ENCODE results near the gene PXDC1. TPM values are rescaled to one million over a fixed set of nuclear protein-coding genes. Genes with fewer than 3 reads are reported as not detected.
"Not testable (repeated sequence)": the region's sequence is repeated elsewhere in the genome, so short reads cannot be mapped to it uniquely, and the experiment has no call there.

Gene PXDC1
- polyA plus RNA-seq, 4 donors: 21.6 to 97.5 (median 63.4) TPM

GRCh38 chr6:3754776-3755175, 3.3 kb upstream of the PXDC1 start:
- H3K9me3 ChIP-seq (ENCODE audit: control insufficient read depth in 2 of 2, insufficient read depth in 1 of 2, low read depth in 1 of 2, low read length in 1 of 2): no peaks in the 10 kb centered on the region
- 67 to 75% (median 72%) methylated on average over 3 of the region's 3 CpGs for WGBS, 3 donors
- no peak overlapping the region for H3K27ac ChIP-seq (ENCODE audit: low read depth in 1 of 3, low read length in 2 of 3)
- peaks cover 0 to 11% (median 0%) of the 10 kb centered on the region in 3 donors for H3K4me1 ChIP-seq (ENCODE audit: control insufficient read depth in 3 of 3, insufficient read depth in 2 of 3, low read depth in 1 of 3, low read length in 2 of 3)
- DNase-seq (no peak), FAIRE-seq (no peak)
- no peaks in the 10 kb centered on the region for H3K36me3 ChIP-seq (ENCODE audit: control insufficient read depth in 3 of 3, insufficient read depth in 2 of 3, low read depth in 1 of 3, low read length in 3 of 3)
- H3K27me3 ChIP-seq (ENCODE audit: control insufficient read depth in 3 of 3, insufficient read depth in 3 of 3, low read length in 3 of 3): no peaks in the 10 kb centered on the region
- H3K4me3 ChIP-seq (ENCODE audit: low read depth in 1 of 3, low read length in 3 of 3): no peak overlapping the region

DNA sequence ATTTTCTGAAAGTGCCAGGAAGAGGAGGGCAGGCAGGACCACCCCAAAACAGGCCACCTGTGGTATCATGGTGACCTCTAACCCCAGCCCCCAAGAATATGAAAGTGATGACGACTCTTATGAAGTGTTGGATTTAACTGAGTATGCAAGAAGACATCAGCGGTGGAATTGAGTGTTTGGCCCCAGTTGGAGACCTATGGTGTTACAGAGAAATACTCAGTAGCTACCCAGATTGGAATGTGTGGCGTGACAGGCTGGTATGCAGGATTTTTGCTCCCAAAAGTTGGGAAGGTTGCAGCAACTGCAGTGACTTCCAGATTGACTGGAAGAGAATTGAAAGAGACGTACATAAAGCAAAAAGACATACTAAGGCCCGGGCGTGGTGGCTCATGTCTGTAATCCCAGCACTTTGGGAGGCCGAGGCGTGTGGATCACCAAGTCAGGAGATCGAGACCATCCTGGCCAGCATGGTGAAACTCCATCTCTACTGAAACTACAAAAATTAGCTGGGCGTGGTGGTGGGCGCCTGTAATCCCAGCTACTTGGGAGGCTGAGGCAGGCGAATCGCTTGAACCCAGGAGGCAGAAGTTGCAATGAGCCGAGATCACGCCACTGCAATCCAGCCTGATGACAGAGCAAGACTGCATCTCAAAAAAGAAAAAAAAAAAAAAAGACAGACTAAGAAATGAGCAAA, 2.7 kb upstream of the PXDC1 start:
- H3K9me3 ChIP-seq (ENCODE audit: control insufficient read depth in 2 of 2, insufficient read depth in 1 of 2, low read depth in 1 of 2, low read length in 1 of 2); FAIRE-seq; H3K27me3 ChIP-seq (ENCODE audit: control insufficient read depth in 3 of 3, insufficient read depth in 3 of 3, low read length in 3 of 3); H3K4me3 ChIP-seq (ENCODE audit: low read depth in 1 of 3, low read length in 3 of 3); H3K36me3 ChIP-seq (ENCODE audit: control insufficient read depth in 3 of 3, insufficient read depth in 2 of 3, low read depth in 1 of 3, low read length in 3 of 3); DNase-seq: not testable (repeated sequence)
- WGBS, 3 donors: 91 to 95% (median 95%) methylated on average over 15 of the region's 15 CpGs
- peak overlapping the region in 1 of 3 donors; percentile 96 for H3K27ac ChIP-seq (ENCODE audit: low read depth in 1 of 3, low read length in 2 of 3)
- peaks cover 0 to 17% (median 0%) of the 10 kb centered on the region in 3 donors for H3K4me1 ChIP-seq (ENCODE audit: control insufficient read depth in 3 of 3, insufficient read depth in 2 of 3, low read depth in 1 of 3, low read length in 2 of 3)

DNA sequence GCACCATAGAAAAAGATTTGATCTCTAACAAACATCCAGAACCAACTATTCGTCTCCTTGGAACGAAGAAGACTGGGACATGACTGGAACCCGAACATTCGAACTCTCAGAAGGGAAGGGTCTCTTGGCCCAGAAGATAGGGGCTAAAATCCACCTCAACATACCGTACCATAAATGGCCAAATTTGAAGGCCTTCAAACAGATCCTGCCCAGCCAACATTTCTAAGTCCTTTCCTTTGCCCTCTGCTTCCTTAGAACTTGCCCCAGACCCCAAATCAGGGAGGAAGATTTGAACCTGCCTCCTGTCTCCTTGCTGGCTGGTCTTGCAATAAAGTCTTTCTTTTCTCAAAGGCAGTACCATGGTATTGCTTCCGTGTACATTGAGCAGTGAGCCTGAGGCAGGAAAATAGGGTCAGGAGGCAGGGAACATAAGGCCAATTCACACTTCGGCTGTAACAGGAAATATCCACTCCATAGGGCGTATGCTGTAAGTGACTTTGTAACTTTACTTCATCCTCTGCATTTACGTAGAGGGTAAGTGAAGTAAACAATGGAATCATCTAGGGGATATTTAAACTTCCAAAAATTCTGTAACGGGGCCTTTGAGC, 1.8 kb upstream of the PXDC1 start:
- Histone ChIP-seq H3K9me3 (ENCODE audit: control insufficient read depth in 2 of 2, insufficient read depth in 1 of 2, low read depth in 1 of 2, low read length in 1 of 2) (no peaks in the 10 kb centered on the region), H3K4me3 (ENCODE audit: low read depth in 1 of 3, low read length in 3 of 3) (no peak overlapping the region), H3K27me3 (ENCODE audit: control insufficient read depth in 3 of 3, insufficient read depth in 3 of 3, low read length in 3 of 3) (no peaks in the 10 kb centered on the region), H3K36me3 (ENCODE audit: control insufficient read depth in 3 of 3, insufficient read depth in 2 of 3, low read depth in 1 of 3, low read length in 3 of 3) (peaks cover 0 to 3% (median 0%) of the 10 kb centered on the region in 3 donors), H3K27ac (ENCODE audit: low read depth in 1 of 3, low read length in 2 of 3) (peak overlapping the region in 2 of 3 donors; percentile 22 to 96), H3K4me1 (ENCODE audit: control insufficient read depth in 3 of 3, insufficient read depth in 2 of 3, low read depth in 1 of 3, low read length in 2 of 3) (peaks cover 0 to 26% (median 0%) of the 10 kb centered on the region in 3 donors)
- DNase-seq: peak in 1 of 2 donors; percentile 16
- WGBS, 3 donors: 75 to 85% (median 82%) methylated on average over 10 of the region's 10 CpGs
- no peak for FAIRE-seq

GRCh38 chr6:3752531-3753227, 1.2 kb upstream of the PXDC1 start:
- Histone ChIP-seq H3K27me3 (ENCODE audit: control insufficient read depth in 3 of 3, insufficient read depth in 3 of 3, low read length in 3 of 3) (no peaks in the 10 kb centered on the region), H3K36me3 (ENCODE audit: control insufficient read depth in 3 of 3, insufficient read depth in 2 of 3, low read depth in 1 of 3, low read length in 3 of 3) (peaks cover 0 to 3% (median 0%) of the 10 kb centered on the region in 3 donors), H3K27ac (ENCODE audit: low read depth in 1 of 3, low read length in 2 of 3) (peak overlapping the region in 2 of 3 donors; percentile 96), H3K9me3 (ENCODE audit: control insufficient read depth in 2 of 2, insufficient read depth in 1 of 2, low read depth in 1 of 2, low read length in 1 of 2) (no peaks in the 10 kb centered on the region), H3K4me1 (ENCODE audit: control insufficient read depth in 3 of 3, insufficient read depth in 2 of 3, low read depth in 1 of 3, low read length in 2 of 3) (peaks cover 0 to 30% (median 0%) of the 10 kb centered on the region in 3 donors), H3K4me3 (ENCODE audit: low read depth in 1 of 3, low read length in 3 of 3) (peak overlapping the region; percentile 72 to 81 (median 72))
- DNase-seq (no peak), FAIRE-seq (no peak)
- WGBS, 3 donors: 33 to 52% (median 52%) methylated on average over 18 to 22 of the region's 22 CpGs

GRCh38 chr6:3751730-3752530, 417 bp upstream of the PXDC1 start:
- FAIRE-seq: no peak
- 1 to 8% (median 4%) methylated on average over 45 to 104 of the region's 104 CpGs for whole genome bisulfite sequencing, 3 donors
- peaks cover 0 to 36% (median 0%) of the 10 kb centered on the region in 3 donors for H3K4me1 ChIP-seq (ENCODE audit: control insufficient read depth in 3 of 3, insufficient read depth in 2 of 3, low read depth in 1 of 3, low read length in 2 of 3)
- DNase-seq: peak; percentile 65 to 95
- peak overlapping the region; percentile 72 to 81 (median 72) for H3K4me3 ChIP-seq (ENCODE audit: low read depth in 1 of 3, low read length in 3 of 3)
- no peaks in the 10 kb centered on the region for H3K27me3 ChIP-seq (ENCODE audit: control insufficient read depth in 3 of 3, insufficient read depth in 3 of 3, low read length in 3 of 3)
- no peaks in the 10 kb centered on the region for H3K9me3 ChIP-seq (ENCODE audit: control insufficient read depth in 2 of 2, insufficient read depth in 1 of 2, low read depth in 1 of 2, low read length in 1 of 2)
- peak overlapping the region; percentile 93 to 96 (median 96) for H3K27ac ChIP-seq (ENCODE audit: low read depth in 1 of 3, low read length in 2 of 3)
- peaks cover 0 to 9% (median 0%) of the 10 kb centered on the region in 3 donors for H3K36me3 ChIP-seq (ENCODE audit: control insufficient read depth in 3 of 3, insufficient read depth in 2 of 3, low read depth in 1 of 3, low read length in 3 of 3)

DNA sequence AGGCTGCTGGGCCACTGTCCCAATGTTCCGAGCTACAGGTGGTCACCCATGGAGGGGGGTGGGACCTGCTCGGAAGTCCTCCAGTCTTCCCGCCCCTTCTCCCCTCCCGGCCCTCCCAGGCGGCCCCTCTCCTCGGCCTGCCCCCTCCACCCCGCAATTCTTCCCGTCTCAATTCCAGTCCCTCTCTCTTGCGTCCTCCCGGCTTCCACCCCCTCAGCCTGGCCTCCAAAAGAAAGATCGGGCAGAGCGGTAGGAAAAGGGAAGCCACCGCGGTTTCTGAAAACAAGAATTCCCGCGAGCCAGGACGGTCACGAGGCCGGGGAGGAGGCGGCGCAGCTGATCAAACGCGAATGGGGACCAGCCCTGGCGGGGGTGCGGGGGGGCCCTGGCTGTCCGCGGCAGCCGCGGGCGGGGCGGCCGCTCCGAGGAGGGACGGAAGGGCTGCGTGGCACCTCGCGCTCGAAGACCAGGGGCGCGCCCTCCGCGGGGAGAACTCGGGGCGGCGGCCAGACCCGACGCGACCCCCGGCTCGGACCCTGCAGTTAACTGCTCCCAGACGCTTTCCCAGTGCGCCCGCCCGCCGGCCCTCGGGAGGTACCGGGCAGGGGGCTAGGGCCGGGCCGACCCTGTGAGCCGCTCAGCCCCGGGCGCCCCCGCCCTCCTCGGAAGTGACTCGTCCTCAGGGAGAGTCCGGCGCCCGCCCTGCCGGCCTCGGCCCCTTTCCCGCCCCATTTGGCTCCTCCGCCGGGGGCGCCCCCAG, 1.0 kb downstream of the PXDC1 start:
- Histone ChIP-seq H3K36me3 (ENCODE audit: control insufficient read depth in 3 of 3, insufficient read depth in 2 of 3, low read depth in 1 of 3, low read length in 3 of 3) (peaks cover 0 to 24% (median 0%) of the 10 kb centered on the region in 3 donors), H3K9me3 (ENCODE audit: control insufficient read depth in 2 of 2, insufficient read depth in 1 of 2, low read depth in 1 of 2, low read length in 1 of 2) (no peaks in the 10 kb centered on the region), H3K27me3 (ENCODE audit: control insufficient read depth in 3 of 3, insufficient read depth in 3 of 3, low read length in 3 of 3) (no peaks in the 10 kb centered on the region), H3K4me1 (ENCODE audit: control insufficient read depth in 3 of 3, insufficient read depth in 2 of 3, low read depth in 1 of 3, low read length in 2 of 3) (peaks cover 0 to 50% (median 2%) of the 10 kb centered on the region in 3 donors), H3K27ac (ENCODE audit: low read depth in 1 of 3, low read length in 2 of 3) (peak overlapping the region; percentile 93 to 96 (median 96)), H3K4me3 (ENCODE audit: low read depth in 1 of 3, low read length in 3 of 3) (peak overlapping the region; percentile 72 to 81 (median 72))
- 1 to 2% (median 2%) methylated on average over 43 to 74 of the region's 74 CpGs for WGBS, 3 donors
- no peak for FAIRE-seq
- peak; percentile 60 to 92 for DNase-seq

DNA sequence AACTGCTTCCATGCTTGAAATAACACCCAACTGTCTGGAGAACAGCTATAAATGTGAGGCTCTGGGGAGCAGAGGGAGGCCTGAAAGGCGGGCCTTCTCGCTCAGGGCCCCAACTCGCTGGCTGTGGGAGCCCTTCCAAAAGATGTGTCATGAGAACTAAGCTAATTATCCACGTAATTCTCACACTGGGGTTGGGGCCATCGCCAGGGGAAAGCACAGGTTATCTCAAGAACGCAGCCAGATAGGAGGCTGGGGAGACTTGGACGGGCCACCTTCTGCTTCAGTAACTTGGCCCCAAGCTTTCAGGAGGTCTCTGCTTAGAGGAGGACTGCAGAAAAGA, 1.6 kb downstream of the PXDC1 start:
- DNase-seq (peak; percentile 57 to 85), FAIRE-seq (no peak)
- peaks cover 0 to 50% (median 2%) of the 10 kb centered on the region in 3 donors for H3K4me1 ChIP-seq (ENCODE audit: control insufficient read depth in 3 of 3, insufficient read depth in 2 of 3, low read depth in 1 of 3, low read length in 2 of 3)
- peak overlapping the region in 2 of 3 donors; percentile 72 to 81 for H3K4me3 ChIP-seq (ENCODE audit: low read depth in 1 of 3, low read length in 3 of 3)
- peaks cover 0 to 29% (median 0%) of the 10 kb centered on the region in 3 donors for H3K36me3 ChIP-seq (ENCODE audit: control insufficient read depth in 3 of 3, insufficient read depth in 2 of 3, low read depth in 1 of 3, low read length in 3 of 3)
- no peaks in the 10 kb centered on the region for H3K27me3 ChIP-seq (ENCODE audit: control insufficient read depth in 3 of 3, insufficient read depth in 3 of 3, low read length in 3 of 3)
- peak overlapping the region; percentile 93 to 96 (median 96) for H3K27ac ChIP-seq (ENCODE audit: low read depth in 1 of 3, low read length in 2 of 3)
- 18 to 31% (median 30%) methylated on average over 7 of the region's 7 CpGs for WGBS, 3 donors
- H3K9me3 ChIP-seq (ENCODE audit: control insufficient read depth in 2 of 2, insufficient read depth in 1 of 2, low read depth in 1 of 2, low read length in 1 of 2): no peaks in the 10 kb centered on the region
